ENCODE results near the gene SHISA9.

DNA sequence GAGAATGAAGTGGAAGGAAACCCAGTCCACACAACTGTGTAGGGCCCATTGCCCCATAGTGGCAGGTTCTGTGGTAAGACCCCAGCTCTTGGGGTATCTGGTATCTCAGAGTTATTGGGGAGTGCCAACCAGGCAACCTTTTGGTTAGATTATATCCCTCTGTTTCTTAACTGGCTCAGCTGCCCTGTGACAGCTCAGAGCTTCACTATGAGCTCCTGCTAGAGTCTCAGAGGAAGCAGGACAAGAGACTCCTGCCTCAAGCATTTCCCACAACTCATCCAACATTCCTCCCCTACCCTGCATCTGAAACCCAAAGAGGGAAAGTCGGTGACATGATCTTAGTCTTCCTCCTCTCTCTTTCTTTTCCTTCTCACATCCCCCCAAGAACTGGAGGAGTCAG is 292.3 kb downstream of the SHISA9 start:
- no peak for TF ChIP-seq POLR2A (IDR thresholded peaks at IDR 0.05)
- TF ChIP-seq, protein P1, sequence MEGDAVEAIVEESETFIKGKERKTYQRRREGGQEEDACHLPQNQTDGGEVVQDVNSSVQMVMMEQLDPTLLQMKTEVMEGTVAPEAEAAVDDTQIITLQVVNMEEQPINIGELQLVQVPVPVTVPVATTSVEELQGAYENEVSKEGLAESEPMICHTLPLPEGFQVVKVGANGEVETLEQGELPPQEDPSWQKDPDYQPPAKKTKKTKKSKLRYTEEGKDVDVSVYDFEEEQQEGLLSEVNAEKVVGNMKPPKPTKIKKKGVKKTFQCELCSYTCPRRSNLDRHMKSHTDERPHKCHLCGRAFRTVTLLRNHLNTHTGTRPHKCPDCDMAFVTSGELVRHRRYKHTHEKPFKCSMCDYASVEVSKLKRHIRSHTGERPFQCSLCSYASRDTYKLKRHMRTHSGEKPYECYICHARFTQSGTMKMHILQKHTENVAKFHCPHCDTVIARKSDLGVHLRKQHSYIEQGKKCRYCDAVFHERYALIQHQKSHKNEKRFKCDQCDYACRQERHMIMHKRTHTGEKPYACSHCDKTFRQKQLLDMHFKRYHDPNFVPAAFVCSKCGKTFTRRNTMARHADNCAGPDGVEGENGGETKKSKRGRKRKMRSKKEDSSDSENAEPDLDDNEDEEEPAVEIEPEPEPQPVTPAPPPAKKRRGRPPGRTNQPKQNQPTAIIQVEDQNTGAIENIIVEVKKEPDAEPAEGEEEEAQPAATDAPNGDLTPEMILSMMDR (IDR thresholded peaks at IDR 0.05 in 4 of 5, conservative IDR thresholded peaks at IDR 0.05 in 1 of 5) = no peak
